Activated CD8-positive, alpha-beta T cell treated with anti-CD3 and anti-CD28 coated beads for 36 hours (primary cell): ENCODE results near the gene GTF2IRD1. TPM values are rescaled to one million over a fixed set of nuclear protein-coding genes. Genes with fewer than 3 reads are reported as not detected.
"Not testable (repeated sequence)": the region's sequence is repeated elsewhere in the genome, so short reads cannot be mapped to it uniquely, and the experiment has no call there.

ENCODE experiments used
- ATAC-seq: fragments of 200-7000 bp; cut with Tn5 transposase; one replicate; pipeline ENCODE4 v1.10.0; 2021; ENCODE audit warnings: mild to moderate bottlenecking, moderate library complexity
- CTCF ChIA-PET: fragments of 350-600 bp; sonication (Branson Sonifier 250); formaldehyde crosslinking; loops from one replicate; lab custom pipeline; 2021; ENCODE audit warnings: antibody characterized with exemption; lab: Charles Lee
- POLR2A ChIA-PET: fragments of 350-600 bp; sonication (Branson Sonifier 250); formaldehyde crosslinking; loops from one replicate; lab custom pipeline; 2021; ENCODE audit warnings: antibody characterized with exemption; lab: Charles Lee
- DNase-seq: peaks from one replicate; pipeline ENCODE4 v3.0.0-alpha.2; 2020
- H3K27ac Mint-ChIP-seq: one replicate; pipeline ENCODE4 v1.8.0; 2021; ENCODE audit warnings: mild to moderate bottlenecking, mixed read lengths
- H3K27me3 Mint-ChIP-seq: one replicate; pipeline ENCODE4 v1.8.0; 2021; ENCODE audit warnings: mixed read lengths
- H3K36me3 Mint-ChIP-seq: one replicate; pipeline ENCODE4 v1.8.0; 2021; ENCODE audit warnings: low read depth, mixed read lengths
- H3K4me1 Mint-ChIP-seq: one replicate; pipeline ENCODE4 v1.8.0; 2021; ENCODE audit warnings: low read depth, mixed read lengths
- H3K4me3 Mint-ChIP-seq: one replicate; pipeline ENCODE4 v1.8.0; 2021; ENCODE audit warnings: mild to moderate bottlenecking, moderate library complexity, mixed read lengths
- H3K9me3 Mint-ChIP-seq: one replicate; pipeline ENCODE4 v1.8.0; 2021; ENCODE audit warnings: mixed read lengths
- intact Hi-C: fragments of 100-400 bp; cut with micrococcal nuclease; formaldehyde crosslinking; loops from one replicate; pipeline ENCODE4 v1.10.0; 2022
- total RNA-seq, 2 experiments: library from RNA; stranded (reverse); gene quantifications; one replicate each; pipeline ENCODE4 v1.2.3, GENCODE V29; 2021
- TF ChIP-seq, protein P1 (sequence below): fragments of 200-600 bp; IDR thresholded peaks from one replicate; pipeline ENCODE4 v1.8.0; 2022; ENCODE audit warnings: antibody characterized with exemption, mild to moderate bottlenecking

The GTF2IRD1 gene
- total RNA-seq, 2 experiments from 2014 or later, result 1.2 to 1.4 TPM

DNA sequence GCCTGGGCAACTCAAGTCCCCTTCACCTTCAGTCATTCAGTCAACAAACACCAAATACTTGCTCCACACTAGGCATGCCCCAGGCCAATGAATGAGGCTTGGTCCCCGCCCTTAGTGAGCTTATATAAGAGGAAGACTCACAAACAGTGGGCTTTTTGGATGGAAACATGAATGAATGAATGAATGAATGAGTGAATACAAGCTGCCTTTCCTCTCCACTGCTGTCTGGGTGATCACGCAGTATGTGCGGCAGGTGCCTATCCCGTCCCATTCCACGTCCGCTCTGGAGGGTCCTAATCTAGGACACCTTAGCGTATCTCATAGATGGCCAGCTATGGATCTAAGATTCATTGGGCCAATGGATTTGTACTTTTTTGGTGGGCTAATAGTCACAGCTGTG lies 184.0 kb downstream of the GTF2IRD1 start:
- CTCF ChIA-PET, result no interaction called here
- intact Hi-C loops, result no loop called here
- Mint-ChIP-seq H3K4me1 (peaks cover 3% of the 10 kb centered on the region), H3K9me3 (no peaks in the 10 kb centered on the region), H3K4me3 (no peak overlapping the region), H3K27ac (no peak overlapping the region), H3K36me3 (no peaks in the 10 kb centered on the region), H3K27me3 (no peaks in the 10 kb centered on the region)
- POLR2A ChIA-PET, result interaction anchor here (1.4 kb wide), 1 partner anchor 11 kb away, joined by 5 read pairs; no protein-coding TSS in a partner anchor
- DNase-seq, result no peak
- no peak for ATAC-seq
- TF ChIP-seq, protein P1, sequence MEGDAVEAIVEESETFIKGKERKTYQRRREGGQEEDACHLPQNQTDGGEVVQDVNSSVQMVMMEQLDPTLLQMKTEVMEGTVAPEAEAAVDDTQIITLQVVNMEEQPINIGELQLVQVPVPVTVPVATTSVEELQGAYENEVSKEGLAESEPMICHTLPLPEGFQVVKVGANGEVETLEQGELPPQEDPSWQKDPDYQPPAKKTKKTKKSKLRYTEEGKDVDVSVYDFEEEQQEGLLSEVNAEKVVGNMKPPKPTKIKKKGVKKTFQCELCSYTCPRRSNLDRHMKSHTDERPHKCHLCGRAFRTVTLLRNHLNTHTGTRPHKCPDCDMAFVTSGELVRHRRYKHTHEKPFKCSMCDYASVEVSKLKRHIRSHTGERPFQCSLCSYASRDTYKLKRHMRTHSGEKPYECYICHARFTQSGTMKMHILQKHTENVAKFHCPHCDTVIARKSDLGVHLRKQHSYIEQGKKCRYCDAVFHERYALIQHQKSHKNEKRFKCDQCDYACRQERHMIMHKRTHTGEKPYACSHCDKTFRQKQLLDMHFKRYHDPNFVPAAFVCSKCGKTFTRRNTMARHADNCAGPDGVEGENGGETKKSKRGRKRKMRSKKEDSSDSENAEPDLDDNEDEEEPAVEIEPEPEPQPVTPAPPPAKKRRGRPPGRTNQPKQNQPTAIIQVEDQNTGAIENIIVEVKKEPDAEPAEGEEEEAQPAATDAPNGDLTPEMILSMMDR, result no peak

DNA sequence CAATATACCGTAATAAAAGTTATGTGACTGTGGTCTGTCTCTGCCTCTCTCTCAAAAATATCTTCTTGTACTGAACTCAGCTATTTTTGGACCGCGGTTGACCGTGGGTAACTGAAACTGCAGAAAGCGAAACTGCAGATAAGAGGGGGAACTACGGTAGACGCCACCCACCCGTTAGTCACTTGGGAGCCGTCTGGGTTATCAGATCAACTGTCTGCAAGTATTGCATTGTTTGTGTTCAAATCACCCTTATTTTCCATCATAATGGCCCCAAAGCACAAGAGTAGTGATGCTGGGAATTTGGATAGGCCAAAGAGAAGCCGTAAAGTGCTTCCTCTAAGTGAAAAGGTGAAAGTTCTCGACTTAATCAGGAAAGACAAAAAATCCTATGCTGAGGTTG lies 196.3 kb downstream of the GTF2IRD1 start:
- H3K27ac Mint-ChIP-seq, result peak overlapping the region; percentile 93
- H3K9me3 Mint-ChIP-seq, intact Hi-C loops, H3K36me3 Mint-ChIP-seq, CTCF ChIA-PET, H3K27me3 Mint-ChIP-seq: not testable (repeated sequence)
- H3K4me1 Mint-ChIP-seq, result peaks cover 26% of the 10 kb centered on the region
- peak; percentile 95 for ATAC-seq
- POLR2A ChIA-PET, result interaction anchor here (0.6 to 0.7 kb wide), 2 partner anchors 9 to 11 kb away, joined by 3 read pairs; no protein-coding TSS in a partner anchor
- DNase-seq, result peak; percentile 95
- H3K4me3 Mint-ChIP-seq, result peak overlapping the region; percentile 78

DNA sequence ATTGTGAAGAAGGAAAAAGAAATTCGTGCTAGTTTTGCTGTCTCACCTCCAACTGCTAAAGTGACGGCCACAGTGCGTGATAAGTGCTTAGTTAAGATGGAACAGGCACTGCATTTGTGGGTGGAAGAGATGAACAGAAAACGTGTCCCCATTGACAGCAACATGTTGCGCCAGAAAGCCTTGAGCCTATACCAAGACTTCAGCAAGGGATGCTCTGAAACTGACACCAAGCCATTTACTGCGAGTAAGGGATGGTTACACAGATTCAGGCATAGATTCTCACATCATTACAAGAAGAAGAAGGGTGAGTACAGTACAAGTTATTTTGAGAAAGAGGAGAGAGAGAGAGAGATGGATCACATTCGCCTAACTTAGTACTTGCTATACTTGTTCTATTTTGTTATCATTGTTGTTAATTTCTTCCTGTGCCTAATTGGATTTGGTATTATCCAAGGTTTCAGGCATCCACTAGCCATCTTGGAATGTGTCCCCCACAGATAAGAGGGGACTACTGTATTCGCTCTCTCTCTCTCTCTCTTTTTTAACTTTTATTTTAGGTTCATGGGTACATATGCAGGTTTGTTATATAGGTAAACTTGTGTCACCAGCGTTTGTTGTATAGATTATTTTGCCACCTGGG lies 196.9 kb downstream of the GTF2IRD1 start:
- ATAC-seq (peak; percentile 74), DNase-seq (peak; percentile 50)
- Mint-ChIP-seq H3K27ac (peak overlapping the region; percentile 93), H3K4me1 (peaks cover 31% of the 10 kb centered on the region), H3K4me3 (peak overlapping the region; percentile 78)
- POLR2A ChIA-PET, result interaction anchor here (0.6 kb wide), 1 partner anchor 8 kb away, joined by 3 read pairs; no protein-coding TSS in a partner anchor
- intact Hi-C loops, H3K9me3 Mint-ChIP-seq, H3K27me3 Mint-ChIP-seq, CTCF ChIA-PET, H3K36me3 Mint-ChIP-seq: not testable (repeated sequence)

DNA sequence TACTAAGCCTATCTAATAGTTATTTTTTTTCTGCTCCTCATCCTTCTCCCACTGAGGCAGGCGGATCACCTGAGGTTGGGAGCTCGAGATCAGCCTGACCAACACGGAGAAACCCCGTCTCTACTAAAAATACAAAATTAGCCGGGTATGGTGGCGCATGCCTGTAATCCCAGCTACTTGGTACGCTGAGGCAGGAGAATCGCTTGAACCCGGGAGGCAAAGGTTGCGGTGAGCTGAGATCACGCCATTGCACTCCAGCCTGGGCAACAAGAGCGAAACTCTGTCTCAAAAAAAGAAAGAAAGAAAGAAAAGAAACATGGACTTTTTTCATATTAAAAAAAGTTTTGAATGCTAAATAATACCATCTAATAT lies 197.4 kb downstream of the GTF2IRD1 start:
- POLR2A ChIA-PET, result interaction anchor here (0.6 kb wide), 1 partner anchor 51 kb away, joined by 3 read pairs; no protein-coding TSS in a partner anchor

More for the DNA sequence above, 197.4 kb downstream of the GTF2IRD1 start:
- peak overlapping the region; percentile 78 for H3K4me3 Mint-ChIP-seq
- ATAC-seq, CTCF ChIA-PET, H3K27me3 Mint-ChIP-seq, H3K9me3 Mint-ChIP-seq, DNase-seq, intact Hi-C loops, H3K36me3 Mint-ChIP-seq: not testable (repeated sequence)
- H3K27ac Mint-ChIP-seq, result peak overlapping the region; percentile 93
- peaks cover 36% of the 10 kb centered on the region for H3K4me1 Mint-ChIP-seq

Other genes with a start within 250 kb of the GTF2IRD1 start
- gene LAT2, start 243.9 kb upstream of the GTF2IRD1 start, total RNA-seq, result 1 to 10 TPM; 2.4 to 3.2 TPM
- gene RFC2, start 199.5 kb upstream of the GTF2IRD1 start, total RNA-seq, result 10 to 100 TPM; 90.7 to 91.8 TPM
- 1 to 10 TPM; 1.3 to 1.4 TPM for gene CLIP2, start 164.5 kb upstream of the GTF2IRD1 start, total RNA-seq
- 100 to 1,000 TPM; 156 TPM for gene GTF2I, start 203.8 kb downstream of the GTF2IRD1 start, total RNA-seq